HFFc6 (cell line): ENCODE measurements around the gene FUOM. TPM values are rescaled to one million over a fixed set of nuclear protein-coding genes. Genes with fewer than 3 reads are reported as not detected.
A peak's percentile ranks its signal among the peaks of the same experiment; 100 is the strongest.
"Not testable (repeated sequence)": the region's sequence is repeated elsewhere in the genome, so short reads cannot be mapped to it uniquely, and the experiment has no call there.

Source experiments
- DNase-seq: peaks from one replicate; pipeline ENCODE4 v3.0.0-alpha.2; 2018
- H3K27ac Mint-ChIP-seq: 2 replicates; pipeline ENCODE4 v1.8.0; 2020; ENCODE audit warnings: mild to moderate bottlenecking, mixed read lengths
- H3K27me3 Mint-ChIP-seq: 2 replicates; pipeline ENCODE4 v1.8.0; 2021; ENCODE audit warnings: mild to moderate bottlenecking, moderate library complexity, mixed read lengths; ENCODE audit not compliant: insufficient read depth
- H3K36me3 Mint-ChIP-seq: 2 replicates; pipeline ENCODE4 v1.8.0; 2021; ENCODE audit warnings: low read depth, mixed read lengths
- H3K4me1 Mint-ChIP-seq: 2 replicates; pipeline ENCODE4 v1.8.0; 2020; ENCODE audit warnings: low read depth, mixed read lengths
- H3K4me3 Mint-ChIP-seq: 2 replicates; pipeline ENCODE4 v1.8.0; 2020; ENCODE audit warnings: mild to moderate bottlenecking, moderate library complexity, mixed read lengths
- H3K9me3 Mint-ChIP-seq: 2 replicates; pipeline ENCODE4 v1.8.0; 2020; ENCODE audit warnings: mild to moderate bottlenecking, mixed read lengths
- total RNA-seq, 6 experiments: library from RNA; stranded (reverse); fragmentation: NEBNext Ultra II Directional; extraction: Animal tissue kit (Norgen Biotek cat#: 25700); gene quantifications; 2 replicates in 1 of 6; 3 replicates in 5 of 6; pipeline ENCODE4 v1.2.3, GENCODE V29; 2021
- TF ChIP-seq, protein P1 (sequence below): fragments of 200-600 bp; sonication (generic); IDR thresholded peaks from 2 replicates; pipeline ENCODE4 v1.5.0; 2021; ENCODE audit warnings: antibody characterized with exemption, mild to moderate bottlenecking

FUOM gene
- total RNA-seq, 6 experiments from 2014 or later: 0.55 to 8.9 (median 7.8) TPM

GRCh38 chr10:133379152-133379800 is 21.5 kb upstream of the FUOM start, which contains the start of gene PAOX:
Gene PAOX, plus strand, starts transcription at chr10:133379262. Its CDS starts 55 bp downstream, at chr10:133379317.
- DNase-seq: peak; percentile 33
- Mint-ChIP-seq H3K4me3 (peak within 1 kb of the TSS; percentile 83), H3K4me1 (no peaks in the 10 kb centered on the region), H3K27ac (peak within 1 kb of the TSS; percentile 42; the same call in 1 of the 2 replicates), H3K9me3 (no peaks in the 10 kb centered on the region), H3K27me3 (no peaks in the 10 kb centered on the region), H3K36me3 (no peaks in the 10 kb centered on the region)
- TF ChIP-seq, protein P1, sequence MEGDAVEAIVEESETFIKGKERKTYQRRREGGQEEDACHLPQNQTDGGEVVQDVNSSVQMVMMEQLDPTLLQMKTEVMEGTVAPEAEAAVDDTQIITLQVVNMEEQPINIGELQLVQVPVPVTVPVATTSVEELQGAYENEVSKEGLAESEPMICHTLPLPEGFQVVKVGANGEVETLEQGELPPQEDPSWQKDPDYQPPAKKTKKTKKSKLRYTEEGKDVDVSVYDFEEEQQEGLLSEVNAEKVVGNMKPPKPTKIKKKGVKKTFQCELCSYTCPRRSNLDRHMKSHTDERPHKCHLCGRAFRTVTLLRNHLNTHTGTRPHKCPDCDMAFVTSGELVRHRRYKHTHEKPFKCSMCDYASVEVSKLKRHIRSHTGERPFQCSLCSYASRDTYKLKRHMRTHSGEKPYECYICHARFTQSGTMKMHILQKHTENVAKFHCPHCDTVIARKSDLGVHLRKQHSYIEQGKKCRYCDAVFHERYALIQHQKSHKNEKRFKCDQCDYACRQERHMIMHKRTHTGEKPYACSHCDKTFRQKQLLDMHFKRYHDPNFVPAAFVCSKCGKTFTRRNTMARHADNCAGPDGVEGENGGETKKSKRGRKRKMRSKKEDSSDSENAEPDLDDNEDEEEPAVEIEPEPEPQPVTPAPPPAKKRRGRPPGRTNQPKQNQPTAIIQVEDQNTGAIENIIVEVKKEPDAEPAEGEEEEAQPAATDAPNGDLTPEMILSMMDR: no peak

DNA sequence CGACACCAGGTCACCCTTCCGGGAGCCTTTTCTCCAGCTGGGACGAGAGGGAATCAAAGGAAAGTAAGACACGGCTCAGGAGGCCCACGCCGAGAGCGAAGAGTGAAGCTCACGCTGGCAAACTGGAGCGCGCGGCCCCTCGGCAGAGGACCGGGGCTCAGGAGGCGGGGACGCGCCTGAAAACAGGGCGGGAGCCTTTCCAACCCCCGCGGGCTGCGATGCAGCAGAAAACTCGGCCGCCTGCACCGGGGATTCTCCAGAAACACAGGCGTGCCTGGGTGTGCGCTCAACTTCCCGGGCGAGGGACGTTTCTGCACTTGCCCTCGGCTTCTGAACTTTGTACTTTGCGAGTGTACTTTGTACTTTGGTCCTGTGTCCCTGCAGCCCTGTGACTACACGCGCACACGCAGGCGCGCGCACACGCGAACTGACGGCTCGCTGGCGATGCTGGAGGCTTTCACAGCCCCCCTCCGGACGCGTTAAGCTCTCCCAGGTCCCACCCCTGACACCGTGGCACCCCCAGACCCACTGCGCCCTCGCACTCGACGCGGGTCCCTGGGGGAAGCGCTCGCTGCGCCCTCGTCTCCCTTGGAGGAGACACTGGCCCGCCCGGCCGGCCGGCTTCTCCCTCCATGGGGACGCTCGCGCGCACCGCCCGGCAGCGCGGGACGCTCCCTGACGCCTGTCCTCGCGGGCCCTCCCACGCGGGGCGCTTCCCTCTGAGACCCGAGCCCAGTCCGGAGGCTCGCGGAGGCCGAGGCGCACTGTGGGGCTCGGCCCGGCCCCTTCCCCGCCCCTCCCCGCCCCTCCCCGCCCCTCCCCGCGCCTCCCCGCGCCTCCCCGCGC is 20.7 kb upstream of the FUOM start:
- peak; percentile 7 for DNase-seq
- H3K9me3 Mint-ChIP-seq: no peaks in the 10 kb centered on the region
- peak overlapping the region; percentile 42; the same call in 1 of the 2 replicates for H3K27ac Mint-ChIP-seq
- TF ChIP-seq, protein P1: no peak
- H3K27me3 Mint-ChIP-seq: no peaks in the 10 kb centered on the region
- peak overlapping the region; percentile 83 for H3K4me3 Mint-ChIP-seq
- peaks cover 6% of the 10 kb centered on the region for H3K4me1 Mint-ChIP-seq
- H3K36me3 Mint-ChIP-seq: no peaks in the 10 kb centered on the region

DNA sequence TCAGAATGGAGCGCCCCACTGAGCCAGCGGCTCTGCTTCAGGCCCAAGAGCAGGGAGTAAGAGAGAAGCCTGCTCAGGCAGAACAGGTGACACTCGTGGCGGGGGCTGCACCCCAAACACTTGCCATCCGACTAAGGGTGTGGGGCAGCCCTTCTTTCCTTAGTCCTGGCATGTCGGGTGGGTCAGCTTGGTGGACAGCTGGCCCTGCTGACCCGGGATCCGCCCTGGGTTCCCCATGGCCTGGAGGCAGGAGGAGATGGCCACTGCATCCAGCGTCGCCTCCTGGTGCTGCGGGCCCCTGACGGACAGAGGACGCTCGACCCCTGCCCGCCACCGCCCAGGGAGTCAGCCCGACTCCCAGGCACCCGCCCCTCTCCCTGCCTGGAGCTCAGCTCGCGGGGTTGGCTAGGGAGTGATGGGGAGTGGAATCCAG is 20.0 kb upstream of the FUOM start:
- H3K36me3 Mint-ChIP-seq: no peaks in the 10 kb centered on the region
- peak overlapping the region; percentile 42; the same call in 1 of the 2 replicates for H3K27ac Mint-ChIP-seq
- DNase-seq: no peak
- H3K27me3 Mint-ChIP-seq: no peaks in the 10 kb centered on the region; the same call in 1 of the 2 replicates
- no peaks in the 10 kb centered on the region for H3K9me3 Mint-ChIP-seq
- H3K4me3 Mint-ChIP-seq: peak overlapping the region; percentile 83
- H3K4me1 Mint-ChIP-seq: peaks cover 6% of the 10 kb centered on the region
- TF ChIP-seq, protein P1: no peak

DNA sequence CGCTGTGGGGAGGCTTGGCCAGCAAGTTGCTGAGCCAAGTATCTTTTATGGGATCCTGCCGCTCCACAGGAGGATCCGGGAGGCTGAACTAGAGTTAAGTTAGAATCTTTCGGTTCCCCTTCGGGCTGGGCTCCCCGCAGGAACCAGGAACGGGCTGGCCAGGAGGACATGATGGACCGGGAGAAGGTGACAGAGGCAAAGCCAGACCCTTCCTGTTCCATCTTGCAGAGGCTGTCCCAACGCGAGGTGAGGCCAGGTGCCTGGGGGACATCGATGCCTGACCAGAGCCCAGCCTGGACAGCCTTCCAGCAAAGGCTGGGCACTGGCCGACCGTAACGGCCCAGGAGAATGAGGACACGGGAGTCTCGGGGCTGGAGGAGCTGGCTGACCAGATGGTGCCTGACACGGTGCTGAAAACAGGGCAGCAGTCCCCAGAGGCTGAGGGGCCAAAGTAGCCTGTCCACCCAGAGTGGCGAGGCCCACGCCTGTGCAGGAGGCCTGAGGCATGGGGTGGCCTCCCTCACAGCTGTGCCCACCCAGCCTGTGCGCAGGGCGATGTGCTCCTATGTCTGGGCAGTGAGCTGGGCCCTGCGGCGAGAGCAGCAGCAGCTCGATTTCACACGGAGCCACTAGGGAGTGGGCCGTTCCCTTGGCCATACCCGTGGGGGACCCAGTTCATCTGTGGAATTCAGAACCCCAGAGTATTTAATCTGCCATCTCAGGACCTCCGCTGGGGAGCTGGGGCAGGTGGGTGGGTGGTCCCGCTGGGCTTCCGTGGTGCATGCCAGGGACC is 19.4 kb upstream of the FUOM start:
- peaks cover 6% of the 10 kb centered on the region for H3K4me1 Mint-ChIP-seq
- no peak for DNase-seq
- no peaks in the 10 kb centered on the region for H3K9me3 Mint-ChIP-seq
- no peaks in the 10 kb centered on the region for H3K36me3 Mint-ChIP-seq
- H3K4me3 Mint-ChIP-seq: no peak overlapping the region
- H3K27me3 Mint-ChIP-seq: no peaks in the 10 kb centered on the region; the same call in 1 of the 2 replicates
- TF ChIP-seq, protein P1: no peak
- no peak overlapping the region for H3K27ac Mint-ChIP-seq

DNA sequence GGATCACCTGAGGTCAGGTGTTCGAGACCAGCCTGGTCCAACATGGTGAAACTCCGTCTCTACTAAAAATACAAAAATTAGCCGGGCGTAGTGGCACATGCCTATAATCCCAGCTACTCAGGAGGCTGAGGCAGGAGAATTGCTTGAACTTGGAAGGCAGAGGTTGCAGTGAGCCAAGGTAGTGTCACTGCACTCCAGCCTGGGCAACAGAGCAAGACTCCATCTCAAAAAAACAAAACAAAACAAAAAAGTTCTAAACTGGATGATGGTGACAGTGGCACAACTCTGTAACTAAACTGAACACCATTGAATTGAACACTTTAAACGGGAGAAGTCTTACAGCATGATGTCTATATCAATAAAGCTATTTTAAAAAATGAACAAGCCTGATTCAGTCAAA is 18.4 kb upstream of the FUOM start:
- DNase-seq, H3K27me3 Mint-ChIP-seq, H3K27ac Mint-ChIP-seq, H3K4me1 Mint-ChIP-seq, H3K36me3 Mint-ChIP-seq, H3K9me3 Mint-ChIP-seq, H3K4me3 Mint-ChIP-seq: not testable (repeated sequence)
